Mesenchymal stem cell (in vitro differentiated cells and primary cell): ENCODE data around the gene CDH23.

ENCODE experiments used
- DNase-seq: peaks from one replicate; pipeline ENCODE4 v3.0.0-alpha.2; 2013
- H2AFZ ChIP-seq: one replicate; pipeline ENCODE4 v1.6.1; 2013; ENCODE audit warnings: low read depth, mild to moderate bottlenecking, control low read depth, inconsistent platforms, low read length, moderate library complexity
- H2AK5ac ChIP-seq: 2 replicates; pipeline ENCODE4 v1.6.1; 2013; ENCODE audit warnings: low read length, moderate library complexity, mild to moderate bottlenecking, inconsistent platforms; ENCODE audit not compliant: severe bottlenecking
- H2BK120ac ChIP-seq: one replicate; pipeline ENCODE4 v1.6.1; 2013; ENCODE audit warnings: low read depth, mild to moderate bottlenecking, inconsistent platforms, low read length, moderate library complexity
- H2BK12ac ChIP-seq, 2 experiments: one replicate each; pipeline ENCODE4 v1.6.1; 2013; ENCODE audit warnings: inconsistent platforms in 2 of 2, low read length in 2 of 2, mild to moderate bottlenecking in 2 of 2, moderate library complexity in 2 of 2, control low read depth in 1 of 2
- H2BK15ac ChIP-seq: one replicate; pipeline ENCODE4 v1.6.1; 2013; ENCODE audit warnings: mild to moderate bottlenecking, low read depth, inconsistent platforms; ENCODE audit not compliant: poor library complexity, severe bottlenecking
- H2BK5ac ChIP-seq: 2 replicates; pipeline ENCODE4 v1.6.1; 2013; ENCODE audit warnings: low read depth, mild to moderate bottlenecking, low read length, control low read depth, inconsistent platforms; ENCODE audit not compliant: poor library complexity, severe bottlenecking
- H3K14ac ChIP-seq, 2 experiments: one replicate each; pipeline ENCODE4 v1.6.1; 2013; ENCODE audit warnings: inconsistent platforms in 2 of 2, low read length in 2 of 2, control low read depth in 1 of 2, mild to moderate bottlenecking in 1 of 2, moderate library complexity in 1 of 2
- H3K18ac ChIP-seq, 2 experiments: one replicate each; pipeline ENCODE4 v1.6.1; 2013; ENCODE audit warnings: inconsistent platforms in 2 of 2, low read length in 2 of 2, control low read depth in 1 of 2, low read depth in 1 of 2, mild to moderate bottlenecking in 1 of 2
- H3K23ac ChIP-seq, 2 experiments: one replicate each; pipeline ENCODE4 v1.6.1; 2013; ENCODE audit warnings: inconsistent platforms in 2 of 2, low read length in 2 of 2, mild to moderate bottlenecking in 2 of 2, moderate library complexity in 2 of 2, control low read depth in 1 of 2
- H3K27ac ChIP-seq: 2 replicates; pipeline ENCODE4 v1.5.1; 2013; ENCODE audit warnings: mild to moderate bottlenecking, moderate library complexity, low read length, control low read depth, inconsistent platforms; ENCODE audit not compliant: poor library complexity, severe bottlenecking
- H3K27me3 ChIP-seq, 2 experiments: 2 replicates each; pipeline versions ENCODE4 v1.6.1 to v1.7.0; 2013; ENCODE audit warnings: low read length in 2 of 2, mild to moderate bottlenecking in 2 of 2, moderate library complexity in 2 of 2, control low read depth in 1 of 2, inconsistent platforms in 1 of 2; ENCODE audit not compliant: control insufficient read depth in 1 of 2, insufficient read depth in 1 of 2
- H3K36me3 ChIP-seq, 2 experiments: 2 replicates each; pipeline versions ENCODE4 v1.6.1 to v1.7.0; 2013; ENCODE audit warnings: low read length in 2 of 2, control low read depth in 1 of 2, inconsistent platforms in 1 of 2, low read depth in 1 of 2, mild to moderate bottlenecking in 1 of 2; ENCODE audit not compliant: insufficient read depth in 2 of 2, control insufficient read depth in 1 of 2
- H3K4ac ChIP-seq, 2 experiments: one replicate each; pipeline ENCODE4 v1.6.1; 2013; ENCODE audit warnings: inconsistent platforms in 2 of 2, low read length in 2 of 2, mild to moderate bottlenecking in 2 of 2, moderate library complexity in 2 of 2, control low read depth in 1 of 2, low read depth in 1 of 2
- H3K4me1 ChIP-seq: 2 replicates; pipeline ENCODE4 v1.6.1; 2013; ENCODE audit warnings: low read depth, low read length, control low read depth; ENCODE audit not compliant: control insufficient read depth, insufficient read depth
- H3K4me2 ChIP-seq: 2 replicates; pipeline ENCODE4 v1.6.1; 2013; ENCODE audit warnings: low read length, mild to moderate bottlenecking, inconsistent platforms; ENCODE audit not compliant: poor library complexity, severe bottlenecking
- H3K4me3 ChIP-seq, 2 experiments: 2 replicates each; pipeline versions ENCODE4 v1.5.1 to v1.7.0; 2013; ENCODE audit warnings: low read length in 2 of 2, mild to moderate bottlenecking in 2 of 2, control low read depth in 1 of 2, low read depth in 1 of 2; ENCODE audit not compliant: insufficient read depth in 1 of 2
- H3K79me1 ChIP-seq: replicated peaks from 2 replicates; pipeline ENCODE4 v1.6.1; 2013; ENCODE audit warnings: mild to moderate bottlenecking, control low read depth, low read length, inconsistent platforms; ENCODE audit not compliant: poor library complexity, severe bottlenecking
- H3K9ac ChIP-seq: 2 replicates; pipeline ENCODE4 v1.7.0; 2013; ENCODE audit warnings: mild to moderate bottlenecking, low read length, moderate library complexity
- H3K9me3 ChIP-seq: 2 replicates; pipeline ENCODE4 v1.7.0; 2013; ENCODE audit warnings: mild to moderate bottlenecking, low read length; ENCODE audit not compliant: control insufficient read depth
- H4K8ac ChIP-seq: one replicate; pipeline ENCODE4 v1.6.1; 2013; ENCODE audit warnings: inconsistent platforms, mild to moderate bottlenecking, low read length, moderate library complexity
- H4K91ac ChIP-seq: one replicate; pipeline ENCODE4 v1.6.1; 2013; ENCODE audit warnings: mild to moderate bottlenecking, low read length, inconsistent platforms
- WGBS: methylation state at CpG from one replicate; pipeline ENCODE4 v1.1.7; 2013; ENCODE audit warnings: mixed read lengths; 5-methylcytosine and 5-hydroxymethylcytosine counted together

CDH23 gene

GRCh38 chr10:71585564-71586290 is 189.0 kb downstream of the CDH23 start:
- H3K9me3 ChIP-seq: no peaks in the 10 kb centered on the region
- no peak overlapping the region for H4K8ac ChIP-seq
- H3K9ac ChIP-seq: no peak overlapping the region
- H3K36me3 ChIP-seq: no peaks in the 10 kb centered on the region
- no peaks in the 10 kb centered on the region for H3K79me1 ChIP-seq
- peaks cover 24% of the 10 kb centered on the region for H3K4me1 ChIP-seq
- DNase-seq: no peak
- no peak overlapping the region for H4K91ac ChIP-seq
- H2AK5ac ChIP-seq: no peak overlapping the region
- H3K14ac ChIP-seq: no peak overlapping the region
- peaks cover 2 to 18% of the 10 kb centered on the region in 2 experiments for H3K27me3 ChIP-seq
- H3K4me3 ChIP-seq: no peak overlapping the region
- H3K18ac ChIP-seq: no peak overlapping the region
- no peak overlapping the region for H3K4me2 ChIP-seq
- no peak overlapping the region for H2BK12ac ChIP-seq
- no peak overlapping the region for H3K27ac ChIP-seq
- H3K4ac ChIP-seq: no peak overlapping the region
- H2BK120ac ChIP-seq: no peak overlapping the region
- no peak overlapping the region for H3K23ac ChIP-seq
- H2BK15ac ChIP-seq: no peak overlapping the region
- 33% methylated on average over 8 of the region's 10 CpGs for WGBS
- H2BK5ac ChIP-seq: no peak overlapping the region
- H2AFZ ChIP-seq: no peak overlapping the region

- Histone ChIP-seq H2AK5ac (no peak overlapping the region), H4K8ac (no peak overlapping the region), H2AFZ (no peak overlapping the region), H3K9ac (no peak overlapping the region), H3K23ac (no peak overlapping the region), H3K27ac (no peak overlapping the region), H2BK12ac (no peak overlapping the region), H3K9me3 (no peaks in the 10 kb centered on the region), H2BK120ac (no peak overlapping the region), H3K4me2 (no peak overlapping the region), H4K91ac (no peak overlapping the region), H2BK5ac (no peak overlapping the region), H3K4me3 (no peak overlapping the region), H3K4me1 (peaks cover 24% of the 10 kb centered on the region), H3K4ac (no peak overlapping the region), H2BK15ac (no peak overlapping the region), H3K14ac (no peak overlapping the region), H3K79me1 (no peaks in the 10 kb centered on the region), H3K36me3 (no peaks in the 10 kb centered on the region), H3K18ac (no peak overlapping the region), H3K27me3 (peaks cover 8 to 30% of the 10 kb centered on the region in 2 experiments)
- 42% methylated on average over 6 of the region's 8 CpGs for WGBS
- DNase-seq: no peak
These were observed 191.3 kb downstream of the CDH23 start for GRCh38 chr10:71587941-71588573.

- H2BK5ac ChIP-seq: no peak overlapping the region
- no peaks in the 10 kb centered on the region for H3K79me1 ChIP-seq
These were observed 192.0 kb downstream of the CDH23 start for GRCh38 chr10:71588685-71589084.

DNA sequence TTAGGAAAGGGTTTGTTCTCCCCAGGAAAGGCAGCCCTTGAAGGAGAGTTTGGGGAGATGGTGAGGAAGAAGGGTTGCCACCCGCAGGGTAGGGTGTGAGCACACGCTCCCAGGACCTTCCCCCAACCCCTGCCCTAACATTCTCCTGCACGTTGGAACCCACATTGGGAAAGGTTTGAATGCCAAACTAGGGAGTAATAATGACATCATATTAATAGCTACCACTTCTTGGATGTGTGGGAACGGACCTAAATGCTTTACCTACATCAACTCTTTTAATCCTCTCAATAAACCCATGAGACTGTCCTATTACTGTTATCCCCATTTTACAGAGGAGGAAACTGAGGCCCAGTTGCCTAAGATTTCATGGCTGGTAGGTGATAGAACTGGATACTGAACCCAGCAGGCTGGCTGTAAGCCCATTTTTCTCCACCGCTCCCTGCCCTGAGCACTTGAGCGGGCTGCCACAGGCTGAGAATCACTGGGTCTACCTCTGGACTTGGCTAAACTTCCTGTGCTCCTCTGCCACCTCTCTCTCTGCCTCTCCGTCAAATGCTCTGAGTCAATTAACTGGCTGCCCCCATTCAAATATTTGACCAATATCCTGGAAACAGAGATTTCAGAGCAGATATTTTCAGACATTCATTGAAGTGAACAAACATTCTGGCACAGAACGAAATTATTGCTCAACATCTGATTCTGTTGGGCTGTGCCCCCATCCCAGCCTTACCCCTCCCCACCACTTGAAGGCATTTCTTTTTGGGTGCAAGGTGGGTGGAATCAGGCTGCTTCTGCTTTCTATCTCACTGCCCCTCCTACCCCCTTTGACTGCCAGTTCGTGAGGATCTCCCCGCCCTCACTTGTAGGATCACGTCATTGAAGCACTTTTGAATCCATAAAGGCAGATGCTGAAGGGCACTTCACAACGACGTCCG is 193.2 kb downstream of the CDH23 start:
- Histone ChIP-seq H2BK5ac (no peak overlapping the region), H3K4me3 (no peak overlapping the region), H3K9ac (no peak overlapping the region), H2AFZ (no peak overlapping the region), H3K36me3 (no peaks in the 10 kb centered on the region), H2BK12ac (no peak overlapping the region), H3K9me3 (no peaks in the 10 kb centered on the region), H3K27ac (no peak overlapping the region), H3K4ac (no peak overlapping the region), H2AK5ac (no peak overlapping the region), H3K14ac (no peak overlapping the region), H2BK120ac (no peak overlapping the region), H4K91ac (no peak overlapping the region), H3K79me1 (no peaks in the 10 kb centered on the region), H3K23ac (no peak overlapping the region), H3K4me2 (no peak overlapping the region), H3K18ac (no peak overlapping the region), H2BK15ac (no peak overlapping the region), H3K4me1 (peaks cover 19% of the 10 kb centered on the region), H3K27me3 (peaks cover 8 to 30% of the 10 kb centered on the region in 2 experiments), H4K8ac (no peak overlapping the region)
- DNase-seq: no peak
- WGBS: 78% methylated on average over 10 of the region's 14 CpGs

More at GRCh38 chr10:71588685-71589084, 192.0 kb downstream of the CDH23 start:
- Histone ChIP-seq H3K36me3 (no peaks in the 10 kb centered on the region), H2AFZ (no peak overlapping the region), H3K23ac (no peak overlapping the region), H4K91ac (no peak overlapping the region), H3K9ac (no peak overlapping the region), H3K18ac (no peak overlapping the region), H3K27me3 (peaks cover 8 to 30% of the 10 kb centered on the region in 2 experiments), H3K27ac (no peak overlapping the region), H3K4ac (no peak overlapping the region), H2AK5ac (no peak overlapping the region), H4K8ac (no peak overlapping the region), H2BK120ac (no peak overlapping the region), H2BK15ac (no peak overlapping the region), H3K4me3 (no peak overlapping the region), H2BK12ac (no peak overlapping the region), H3K4me2 (no peak overlapping the region), H3K9me3 (no peaks in the 10 kb centered on the region), H3K4me1 (peaks cover 24% of the 10 kb centered on the region), H3K14ac (no peak overlapping the region)
- DNase-seq: no peak
- WGBS: 77% methylated on average over 4 of the region's 4 CpGs
